SIG-M5 (cell line): ENCODE measurements around the gene GRAMD1B.
A peak's percentile ranks its signal among the peaks of the same experiment; 100 is the strongest.

ENCODE experiments used
- DNase-seq: peaks from one replicate; lab custom pipeline; 2025; lab: John Stamatoyannopoulos, UW

The GRAMD1B gene

GRCh38 chr11:123409456-123410217 lies 20.4 kb upstream of the GRAMD1B start:
- DNase-seq: no peak

DNA sequence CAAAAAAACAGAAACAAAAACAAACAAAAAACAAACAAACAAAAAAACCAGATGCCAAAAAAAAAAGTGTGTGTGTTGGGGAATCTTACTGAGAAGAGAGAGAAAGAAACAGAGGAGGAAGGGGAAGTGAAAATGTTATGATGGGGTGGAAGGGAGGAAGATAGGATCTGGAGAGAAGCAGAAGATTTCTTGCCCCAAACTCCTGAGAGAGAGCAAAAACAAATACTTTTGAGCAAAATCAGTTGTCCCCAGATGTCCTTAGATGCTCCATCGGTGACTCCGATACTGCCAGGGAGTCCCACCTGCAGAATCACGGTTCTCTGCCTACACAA lies 19.9 kb upstream of the GRAMD1B start:
- DNase-seq: no peak

DNA sequence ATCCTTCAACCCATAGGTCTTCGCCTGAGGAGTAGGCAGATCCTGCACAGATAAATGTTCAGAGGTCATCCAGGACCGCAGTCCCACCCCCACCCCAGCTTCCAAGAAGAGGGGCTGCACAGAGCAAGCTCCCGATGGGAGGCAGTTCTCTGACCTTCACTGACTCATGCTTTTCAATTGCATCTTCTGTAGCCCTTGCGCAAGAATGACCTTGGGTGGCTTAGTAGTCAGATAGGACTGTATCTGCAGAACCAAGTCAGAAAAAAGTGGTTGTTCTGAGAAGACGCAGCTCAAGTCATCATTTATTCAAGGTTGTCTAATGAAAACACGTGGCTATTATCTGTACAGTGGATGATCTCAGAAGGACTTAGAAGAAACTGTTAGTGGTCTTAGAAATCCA lies 16.4 kb upstream of the GRAMD1B start:
- no peak for DNase-seq

DNA sequence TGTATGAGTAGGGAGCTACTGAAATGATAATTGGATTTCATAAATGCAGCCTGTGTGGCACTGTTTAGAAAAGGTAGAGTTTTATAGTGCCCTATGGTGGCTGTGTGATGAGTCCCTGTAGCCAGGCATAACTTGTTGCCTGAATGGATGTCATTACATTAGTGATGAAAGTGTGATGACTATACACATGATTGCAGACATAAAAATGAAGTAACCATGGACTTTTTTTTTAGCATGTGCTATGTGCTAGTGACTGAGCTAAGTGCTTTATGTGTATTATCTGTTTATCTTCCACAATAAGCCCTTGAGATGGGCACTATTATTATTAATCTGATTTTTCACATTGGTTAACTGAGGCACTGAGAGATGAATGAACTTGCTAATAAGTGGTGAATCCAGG lies 13.5 kb upstream of the GRAMD1B start:
- DNase-seq: no peak

- DNase-seq: no peak
Measured at GRCh38 chr11:123418351-123419114, 11.5 kb upstream of the GRAMD1B start.

GRCh38 chr11:123419731-123420452 lies 10.2 kb upstream of the GRAMD1B start:
- no peak for DNase-seq

DNA sequence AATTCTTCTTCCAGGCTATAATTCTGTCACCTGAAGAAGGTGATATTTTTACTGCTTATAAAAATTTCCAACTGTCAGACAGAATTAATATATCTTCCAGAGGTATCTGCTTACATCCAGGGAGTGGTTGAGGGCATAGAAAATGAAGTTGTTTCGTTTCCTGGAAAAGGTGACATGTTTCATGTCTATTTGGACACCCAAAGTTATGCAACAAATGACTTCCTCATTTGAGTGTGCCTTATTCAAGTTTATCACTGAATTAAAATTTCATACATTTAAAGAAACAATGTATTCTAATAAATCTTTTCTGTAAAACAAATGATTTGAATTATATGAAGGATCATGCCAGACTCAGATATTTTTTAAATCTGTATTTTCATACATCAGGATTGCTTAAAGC lies 8.5 kb upstream of the GRAMD1B start:
- DNase-seq: no peak

- no peak for DNase-seq
Measured at GRCh38 chr11:123425367-123425766, 4.7 kb upstream of the GRAMD1B start.

DNA sequence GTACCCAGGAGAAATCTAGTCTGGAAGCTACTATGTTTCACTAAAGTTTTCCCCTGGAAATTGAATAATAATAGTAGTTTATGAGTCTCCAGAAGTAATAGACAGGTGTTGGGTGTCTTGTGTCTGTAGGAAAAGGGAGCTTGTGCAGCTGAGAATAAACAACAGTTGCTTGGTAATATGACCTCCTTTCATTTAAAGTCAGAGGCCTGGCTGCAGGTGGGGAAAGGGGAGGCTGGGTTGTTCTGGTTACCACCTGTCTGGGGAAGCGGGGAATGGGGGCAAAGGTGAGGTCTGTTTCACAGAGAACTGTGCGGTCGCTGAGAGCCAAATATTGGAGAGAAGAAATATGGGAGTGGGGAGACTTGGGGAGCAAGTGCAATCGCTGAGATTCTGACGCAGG lies 3.3 kb upstream of the GRAMD1B start:
- no peak for DNase-seq

DNA sequence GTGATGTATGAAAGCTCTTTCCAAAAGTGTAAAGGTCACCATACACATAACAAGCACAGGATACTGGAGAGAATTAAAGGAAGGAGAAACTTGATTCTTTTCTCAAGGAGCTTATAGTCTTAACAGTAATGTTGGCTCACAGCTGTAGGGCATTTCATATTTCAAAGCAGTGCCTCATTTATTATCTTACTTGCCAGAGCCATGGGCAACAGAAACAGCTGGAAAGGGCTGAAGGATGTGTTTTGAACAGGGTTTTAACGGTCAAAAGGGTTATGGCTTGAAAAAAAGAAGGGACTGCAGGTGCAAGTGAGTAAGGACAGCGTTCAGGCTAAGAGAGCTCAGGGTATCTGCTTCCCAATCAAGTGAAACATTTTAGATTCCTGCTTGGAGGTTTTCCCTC lies 2.7 kb upstream of the GRAMD1B start:
- DNase-seq: no peak

- DNase-seq: no peak
Measured at GRCh38 chr11:123428116-123428715, 1.9 kb upstream of the GRAMD1B start.

GRCh38 chr11:123429336-123429735 lies 733 bp upstream of the GRAMD1B start:
- DNase-seq: no peak

DNA sequence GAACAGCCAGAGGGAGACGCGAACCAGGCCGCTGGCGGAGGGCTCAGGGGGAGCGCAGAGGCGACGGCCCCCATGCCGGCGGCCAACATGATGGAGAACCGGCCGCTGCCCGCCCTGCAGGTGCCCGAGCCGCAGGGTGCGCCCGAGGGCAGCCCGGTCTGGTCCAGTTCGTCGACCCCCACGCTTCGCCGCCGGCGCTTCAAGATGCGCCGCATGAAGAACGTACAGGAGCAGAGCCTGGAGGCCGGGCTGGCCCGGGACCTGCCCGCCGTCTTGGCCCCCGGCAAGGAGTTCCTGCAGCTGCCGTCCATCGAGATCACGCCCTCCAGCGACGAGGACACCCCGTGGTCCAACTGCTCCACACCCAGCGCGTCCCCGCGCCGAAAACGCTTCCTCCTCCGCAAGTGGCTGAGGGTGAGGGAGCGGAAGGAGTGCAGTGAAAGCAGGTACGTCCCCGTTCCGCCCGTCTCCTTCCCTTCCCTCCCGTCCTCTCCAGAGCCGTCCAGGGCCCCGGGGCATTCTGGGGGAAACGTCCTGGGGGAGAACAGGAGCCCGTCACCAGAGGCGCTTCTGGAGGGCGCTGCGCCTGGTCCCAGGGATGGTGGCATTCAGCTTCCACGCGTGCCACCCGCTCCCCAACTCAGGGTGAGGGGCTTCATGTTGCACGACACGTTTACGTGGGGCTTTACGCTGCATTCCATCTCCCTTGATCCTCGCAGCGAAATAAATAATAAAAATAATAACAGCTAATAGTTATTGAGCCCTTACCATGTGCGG lies 840 bp downstream of the GRAMD1B start:
- peak; percentile 28 for DNase-seq

- no peak for DNase-seq
Measured at GRCh38 chr11:123431619-123432018, 1.6 kb downstream of the GRAMD1B start.

GRCh38 chr11:123434262-123434661 lies 4.2 kb downstream of the GRAMD1B start:
- DNase-seq: no peak

DNA sequence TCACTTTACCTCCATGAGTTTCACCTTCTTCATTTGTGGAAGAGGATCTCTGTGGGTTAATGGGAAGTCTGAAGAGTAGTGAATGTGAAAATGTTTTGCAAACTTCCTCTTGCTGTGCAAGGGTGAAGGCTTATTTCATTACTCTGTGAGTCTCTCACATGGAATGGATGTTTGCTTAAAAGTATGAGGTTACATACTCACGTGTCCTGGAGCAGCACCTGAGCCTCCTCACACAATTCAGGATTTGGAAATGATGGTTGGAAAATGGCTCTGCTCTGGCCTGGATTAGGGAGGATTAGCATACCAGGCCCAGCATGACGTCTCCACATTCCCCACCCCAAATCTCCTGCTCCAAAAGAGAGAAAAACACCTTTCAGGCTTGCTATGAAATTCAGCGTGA lies 4.8 kb downstream of the GRAMD1B start:
- no peak for DNase-seq

- no peak for DNase-seq
Measured at GRCh38 chr11:123437236-123437979, 7.3 kb downstream of the GRAMD1B start.

DNA sequence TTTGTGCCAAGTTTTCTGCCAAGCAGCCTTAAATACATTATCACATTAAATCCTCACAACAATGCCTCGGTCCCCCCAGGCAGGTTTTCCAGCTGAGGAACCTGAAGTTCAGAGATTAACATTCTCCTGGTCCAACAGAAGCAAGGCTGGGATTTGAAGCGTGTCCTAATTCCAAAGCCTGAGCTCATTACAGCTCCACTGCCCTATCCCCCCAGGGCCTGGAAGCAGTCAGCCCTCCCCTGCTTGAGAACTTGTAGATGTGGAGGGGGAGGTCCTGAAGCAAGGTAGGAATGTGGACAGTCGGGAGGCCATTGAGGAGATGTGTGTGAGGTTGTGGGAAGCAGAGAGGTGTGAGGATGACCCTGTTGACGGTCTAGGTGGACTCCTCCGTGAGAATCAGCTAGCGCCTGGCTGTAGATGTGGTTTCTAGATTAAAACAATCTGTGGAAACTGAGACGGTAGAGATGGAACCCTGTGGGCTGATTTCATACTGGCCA lies 8.1 kb downstream of the GRAMD1B start:
- no peak for DNase-seq

DNA sequence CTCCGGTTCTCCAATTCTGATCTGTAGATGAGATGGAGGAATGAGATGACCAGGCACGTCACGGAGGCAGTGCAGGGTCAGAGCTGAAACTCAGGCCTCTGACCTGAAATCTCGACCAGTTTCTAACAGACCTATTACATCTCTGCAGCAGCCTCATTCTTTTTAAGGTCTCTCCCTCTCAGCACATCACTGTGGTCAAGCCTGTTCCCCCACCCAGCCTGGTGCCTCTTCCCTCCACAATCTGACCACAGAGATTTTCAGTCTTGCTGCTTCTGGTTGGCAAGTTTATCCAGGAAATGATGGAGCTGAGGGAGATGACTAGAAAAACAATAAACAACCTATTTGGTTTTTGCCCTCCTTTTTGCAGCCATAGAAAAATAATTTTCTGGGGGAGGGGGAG lies 9.5 kb downstream of the GRAMD1B start:
- no peak for DNase-seq

GRCh38 chr11:123441161-123441560 lies 11.1 kb downstream of the GRAMD1B start:
- DNase-seq: no peak
